ENCODE results near the gene SINHCAF.
"Not testable (repeated sequence)": the region's sequence is repeated elsewhere in the genome, so short reads cannot be mapped to it uniquely, and the experiment has no call there.

The SINHCAF gene, protein sequence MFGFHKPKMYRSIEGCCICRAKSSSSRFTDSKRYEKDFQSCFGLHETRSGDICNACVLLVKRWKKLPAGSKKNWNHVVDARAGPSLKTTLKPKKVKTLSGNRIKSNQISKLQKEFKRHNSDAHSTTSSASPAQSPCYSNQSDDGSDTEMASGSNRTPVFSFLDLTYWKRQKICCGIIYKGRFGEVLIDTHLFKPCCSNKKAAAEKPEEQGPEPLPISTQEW

DNA sequence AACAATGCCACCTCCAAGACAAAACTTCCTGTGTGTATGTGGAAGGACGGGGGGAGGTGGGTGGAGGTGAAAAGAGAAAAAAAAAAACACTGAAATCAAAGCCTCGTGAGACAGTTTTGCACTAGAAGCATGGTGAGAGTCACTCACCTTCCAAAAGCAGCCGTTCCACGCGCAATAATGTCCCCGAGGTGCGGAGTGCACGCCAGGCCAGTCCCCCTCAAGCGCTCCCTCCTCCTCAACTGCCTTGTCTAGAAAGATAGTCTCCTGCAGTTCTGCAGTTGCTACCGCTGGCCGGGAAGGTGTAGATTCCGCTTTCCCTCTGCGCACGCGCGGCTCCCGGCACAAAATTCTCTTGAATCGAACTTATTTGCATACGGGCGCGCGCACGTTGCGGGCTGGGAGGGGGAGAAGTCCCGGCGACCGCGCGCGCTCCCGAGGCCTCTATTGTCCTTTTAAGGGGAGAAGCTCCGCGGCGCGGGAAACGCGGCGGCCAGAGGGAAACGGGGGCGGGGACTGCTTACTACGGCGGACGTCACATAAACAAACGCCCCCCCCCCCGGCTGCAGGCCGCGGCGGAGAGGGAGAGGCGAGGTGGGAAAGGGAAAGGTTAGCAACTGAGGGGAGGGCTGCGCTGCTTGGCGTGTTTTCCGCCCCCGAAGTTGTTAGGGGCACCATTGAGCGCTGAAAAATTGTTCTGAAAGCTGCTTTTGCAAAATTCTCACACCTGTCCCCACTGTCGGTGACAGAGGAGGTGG is at the start of gene SINHCAF:
Gene SINHCAF, minus strand, starts transcription at position 274 of the 755 bp plus-strand sequence. CDS start 27,946 bp downstream, outside the sequence.
- peak; percentile 100 for DNase-seq (ENCODE audit: low read depth)

DNA sequence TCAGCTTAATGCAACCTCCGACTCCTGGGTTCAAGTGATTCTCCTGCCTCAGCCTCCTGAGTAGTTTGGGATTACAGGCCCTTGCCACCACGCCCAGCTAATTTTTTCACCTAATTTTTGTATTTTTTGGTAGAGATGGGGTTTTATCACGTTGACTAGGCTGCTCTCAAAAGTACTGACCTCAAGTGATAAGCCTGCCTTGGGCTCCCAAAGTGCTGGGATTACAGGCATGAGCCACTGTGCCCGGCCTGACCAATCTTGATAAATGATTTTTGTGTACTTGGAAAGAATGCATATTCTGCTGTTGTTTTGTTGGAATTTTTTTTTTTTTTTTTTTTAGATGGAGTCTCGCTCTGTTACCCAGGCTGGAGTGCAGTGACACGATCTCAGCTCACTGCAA is 49.5 kb upstream of the SINHCAF start:
- not testable (repeated sequence) for DNase-seq (ENCODE audit: low read depth)

DNA sequence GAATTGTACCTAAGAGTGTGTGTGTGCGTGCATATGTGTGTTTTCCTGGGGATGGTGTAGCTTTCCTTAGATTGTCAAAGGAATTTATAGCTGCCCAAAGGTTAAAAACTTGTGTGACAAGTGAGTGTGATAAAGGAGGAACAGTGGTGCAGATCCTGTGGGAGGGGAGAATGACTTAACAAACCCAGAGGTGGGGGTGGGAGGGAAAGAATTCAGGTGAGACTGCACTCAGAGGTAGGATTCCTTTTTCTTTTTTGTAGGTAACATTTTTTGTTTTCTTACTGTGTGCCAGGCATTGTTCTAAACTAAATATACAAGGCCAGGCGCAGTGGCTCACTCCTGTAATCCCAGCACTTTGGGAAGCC is 45.3 kb upstream of the SINHCAF start:
- no peak for DNase-seq (ENCODE audit: low read depth)

DNA sequence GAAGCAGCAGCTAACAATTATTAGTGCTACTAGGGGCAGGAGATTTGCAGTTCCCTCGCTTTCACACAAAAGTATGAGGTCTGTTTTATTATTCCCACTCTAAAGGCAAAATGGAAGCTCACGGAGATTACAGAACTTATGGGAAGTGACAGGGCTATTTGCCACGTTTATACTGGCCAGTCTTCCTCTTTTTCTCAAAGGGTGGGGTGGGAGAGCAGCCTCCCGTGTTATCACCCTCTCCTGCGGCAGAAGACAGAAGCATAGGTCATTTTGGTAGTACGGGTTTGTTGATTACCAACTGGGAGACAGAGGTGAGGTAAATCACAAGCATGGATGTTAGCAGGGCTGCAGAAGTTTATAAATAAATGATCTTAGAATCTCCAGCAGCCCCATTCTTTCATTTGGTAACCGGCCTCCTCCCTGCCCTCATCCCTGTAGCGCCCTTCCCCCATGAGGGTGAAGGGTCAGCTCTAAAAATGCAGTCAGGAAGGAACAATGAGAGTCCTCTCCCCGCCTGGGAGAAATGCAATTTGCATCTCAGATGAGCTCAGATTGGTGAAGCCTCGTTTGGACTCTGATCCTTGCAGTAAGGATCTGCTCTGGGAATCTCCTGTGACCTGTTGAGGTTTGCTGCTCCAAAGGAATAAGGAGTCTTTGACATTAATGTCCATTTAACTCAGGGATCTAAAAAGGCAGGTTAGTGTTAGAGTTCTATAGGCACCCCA is 44.7 kb upstream of the SINHCAF start:
- no peak for DNase-seq (ENCODE audit: low read depth)

DNA sequence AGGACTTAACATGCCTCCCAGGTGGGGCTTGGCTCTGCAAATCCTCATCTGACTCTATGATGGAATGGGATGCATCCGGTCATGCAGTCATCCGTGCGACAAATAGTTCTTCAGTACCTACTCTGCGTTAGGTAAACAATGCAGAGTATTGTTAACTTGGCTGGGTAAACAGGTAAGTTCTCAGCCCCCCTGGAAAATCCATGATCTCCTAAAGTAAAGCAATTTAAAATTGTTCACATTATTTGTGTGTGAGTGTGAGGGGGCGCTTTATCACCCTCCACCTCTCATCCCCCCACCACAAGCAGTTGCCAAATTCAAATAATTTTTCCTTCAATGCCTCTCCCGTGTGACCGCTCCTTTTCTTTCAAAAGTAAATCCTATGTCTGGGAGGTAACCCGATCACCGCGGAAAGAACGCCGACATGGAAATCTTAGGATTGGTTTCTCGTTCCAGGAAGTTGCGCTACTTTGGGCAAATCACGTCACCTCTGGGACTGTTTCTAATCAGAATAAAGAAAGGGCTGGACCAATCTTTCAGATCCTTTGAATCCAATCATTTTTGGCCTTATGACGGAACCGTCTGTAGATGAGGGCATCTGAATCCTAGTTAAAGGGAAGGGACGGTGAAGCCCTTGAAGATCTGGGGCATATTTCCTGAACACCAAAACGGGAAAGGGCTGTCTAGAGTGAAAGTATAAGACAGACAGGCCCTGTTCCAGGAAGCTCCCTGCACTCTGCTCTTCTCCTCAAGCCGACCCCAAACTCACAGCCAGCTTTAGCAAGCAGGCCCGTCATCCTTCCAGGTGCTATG is 44.0 kb upstream of the SINHCAF start:
- DNase-seq (ENCODE audit: low read depth), result no peak

DNA sequence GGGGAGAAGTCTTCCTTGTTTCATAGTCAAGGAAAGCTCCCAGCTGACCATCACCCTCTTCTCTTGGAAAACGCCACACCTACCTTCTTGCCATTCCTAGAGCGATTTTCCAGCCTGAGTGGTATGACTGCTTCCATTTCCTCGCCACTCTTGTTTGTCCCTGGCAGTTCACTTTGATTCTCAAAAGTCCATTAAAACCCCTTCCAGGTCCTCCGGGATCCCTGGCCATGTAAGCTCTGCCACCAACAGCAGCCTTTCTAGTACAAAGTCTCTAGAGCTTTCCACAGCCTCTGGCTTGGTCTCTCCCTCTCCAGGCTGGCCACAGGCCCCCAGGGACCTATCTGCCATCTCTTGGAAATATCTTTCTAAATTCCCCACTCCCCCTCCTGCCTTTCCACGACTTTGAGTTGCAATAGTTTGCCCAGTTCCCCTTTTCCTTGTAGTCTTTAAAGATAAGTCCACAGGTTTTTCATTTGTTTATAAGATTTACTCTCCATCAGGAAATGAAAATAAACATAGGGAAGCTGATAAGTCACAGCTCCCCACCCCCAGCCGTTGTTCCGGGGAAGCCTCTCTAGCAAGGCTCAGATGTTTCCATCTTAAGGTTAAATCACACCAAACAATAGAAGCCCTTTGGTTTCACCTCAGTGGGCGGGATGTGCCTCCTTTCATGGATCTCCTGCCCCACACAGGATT is 42.9 kb upstream of the SINHCAF start:
- no peak for DNase-seq (ENCODE audit: low read depth)

DNA sequence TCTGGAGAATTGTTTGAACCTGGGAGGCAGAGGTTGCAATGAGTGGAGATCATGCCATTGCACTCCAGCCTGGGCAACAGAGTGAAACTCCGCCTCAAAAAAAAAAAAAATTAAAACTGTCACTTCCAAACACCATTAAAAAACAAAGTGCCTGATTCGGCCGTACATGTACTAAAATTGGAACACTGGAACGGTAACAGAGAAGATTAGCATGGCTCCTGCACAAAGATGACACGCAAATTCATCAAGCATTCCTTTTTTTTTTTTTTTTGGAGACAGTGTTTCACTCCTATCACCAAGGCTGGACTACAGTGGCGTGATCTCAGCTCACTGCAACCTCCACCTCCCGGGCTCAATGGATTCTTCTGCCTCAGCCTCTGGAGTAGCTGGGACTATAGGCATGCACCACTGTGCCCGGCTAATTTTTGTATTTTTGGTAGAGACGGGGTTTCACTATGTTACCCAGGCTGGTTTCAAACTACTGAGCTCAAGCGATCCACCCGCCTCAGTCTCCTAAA is 40.2 kb upstream of the SINHCAF start:
- no peak for DNase-seq (ENCODE audit: low read depth)

DNA sequence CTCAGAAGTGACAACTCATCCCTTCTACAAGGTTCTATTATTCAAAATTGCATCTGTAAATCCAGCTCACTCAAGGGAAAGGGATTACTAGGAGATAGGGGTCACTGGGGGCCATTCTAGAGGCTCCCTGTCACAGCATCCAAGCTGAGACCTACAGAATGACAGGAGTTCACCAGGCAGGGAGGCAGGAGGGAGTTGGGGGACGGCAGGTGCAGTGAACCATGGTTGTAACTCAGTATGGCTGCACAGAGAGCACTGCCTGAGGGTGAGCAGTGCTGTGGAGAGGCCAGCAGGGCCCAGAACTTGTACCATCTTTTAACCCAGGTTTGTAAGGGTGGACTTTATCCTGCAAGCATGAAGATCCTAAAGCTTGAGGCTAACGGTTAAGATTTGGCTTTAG is 37.9 kb upstream of the SINHCAF start:
- no peak for DNase-seq (ENCODE audit: low read depth)

DNA sequence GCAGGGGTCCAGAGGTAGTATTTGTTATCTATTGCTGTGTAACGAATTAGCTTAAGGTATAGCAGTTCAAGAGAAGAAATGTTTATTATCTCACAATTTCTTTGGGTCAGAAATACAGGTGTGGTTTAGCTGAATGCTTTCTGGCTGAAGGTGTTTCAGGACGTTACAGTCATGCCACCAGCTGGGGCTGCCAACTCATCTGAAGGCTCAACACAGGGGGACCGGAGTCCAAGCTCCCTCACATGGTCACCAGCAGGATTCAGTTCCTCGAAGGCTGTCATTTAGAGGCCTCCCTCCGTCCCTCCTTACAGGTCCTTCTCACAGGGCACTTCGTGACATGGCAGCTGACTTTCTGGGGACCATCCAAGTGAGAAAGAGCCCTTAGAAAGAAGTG is 37.5 kb upstream of the SINHCAF start:
- no peak for DNase-seq (ENCODE audit: low read depth)

DNA sequence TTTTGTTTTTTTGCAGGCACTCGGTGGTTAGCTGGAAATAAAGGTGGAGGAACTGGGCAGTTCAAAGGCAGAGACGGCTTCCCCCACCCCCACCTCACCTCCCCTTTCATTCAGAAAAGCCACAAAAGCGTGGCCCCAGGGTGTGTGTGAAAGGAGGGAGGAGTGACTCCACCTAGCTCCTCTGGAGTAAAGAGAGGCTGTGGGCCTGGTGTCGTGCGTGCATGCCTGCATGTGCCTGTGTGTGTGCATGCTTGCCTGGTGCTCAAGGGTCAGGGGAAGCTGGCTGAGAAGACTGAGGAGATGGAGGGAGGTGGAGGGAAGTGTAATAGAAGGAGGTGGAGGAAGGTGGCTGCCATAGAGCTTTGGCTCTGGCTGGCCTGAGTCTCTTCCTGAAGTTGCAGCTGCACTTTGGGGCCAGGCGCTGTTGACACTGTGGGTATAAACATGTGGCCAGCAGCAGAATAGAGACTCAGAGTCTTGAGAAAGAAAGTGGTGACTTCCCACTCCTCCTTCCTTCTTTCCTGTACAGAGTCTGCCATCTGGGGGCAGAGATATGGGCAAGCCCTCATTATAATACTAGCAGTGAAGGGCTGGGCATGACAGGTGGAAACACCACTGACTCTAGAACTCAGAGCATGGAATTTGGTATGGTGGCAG is 36.9 kb upstream of the SINHCAF start:
- no peak for DNase-seq (ENCODE audit: low read depth)

DNA sequence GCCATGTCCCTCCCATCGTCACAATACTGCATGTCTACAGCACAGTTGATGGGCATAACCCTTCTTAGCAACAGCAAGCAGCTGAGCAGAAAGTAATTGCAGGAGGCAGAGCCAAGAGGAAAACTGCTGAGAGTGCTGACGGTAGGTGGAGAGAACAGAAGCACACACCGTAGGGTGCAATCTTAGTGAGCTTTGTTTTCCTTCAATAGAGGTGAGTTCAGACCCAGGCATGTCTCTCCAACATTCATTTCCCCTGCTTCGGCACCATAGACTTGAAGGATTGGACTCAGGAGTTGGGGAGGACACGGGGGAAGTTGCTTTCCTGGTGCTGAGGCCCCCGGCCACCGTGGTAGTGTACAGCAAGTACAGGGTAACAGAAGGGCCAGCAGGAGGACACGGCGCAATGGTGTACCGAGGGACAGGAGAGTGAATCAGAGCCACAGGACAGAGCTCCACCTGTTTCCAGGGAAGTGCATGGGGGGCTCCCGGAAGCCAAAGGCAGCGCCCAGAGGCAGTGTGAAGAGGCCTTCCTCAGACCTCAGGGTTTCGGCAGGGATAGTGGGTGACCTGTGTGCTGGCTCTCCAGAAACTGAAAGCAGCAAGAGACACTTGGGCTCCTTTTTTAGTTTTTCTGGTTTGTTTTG is 36.3 kb upstream of the SINHCAF start:
- DNase-seq (ENCODE audit: low read depth), result no peak

DNA sequence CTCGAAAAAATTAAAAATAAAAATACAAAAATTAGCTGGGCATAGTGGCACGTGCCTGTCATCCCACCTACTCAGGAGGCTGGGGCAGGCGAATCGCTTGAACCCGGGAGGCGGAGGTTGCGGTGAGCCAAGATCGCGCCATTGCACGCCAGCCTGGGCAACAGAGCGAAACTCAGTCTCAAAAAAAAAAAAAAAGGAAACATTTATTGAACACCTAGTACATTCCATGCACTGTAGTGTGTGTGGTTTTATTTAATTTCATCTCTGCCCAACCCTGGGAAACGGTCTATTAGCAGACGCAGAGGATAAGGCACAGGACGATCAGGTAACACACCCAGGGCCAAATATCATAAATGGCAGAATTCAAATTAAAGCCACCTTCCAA is 35.8 kb upstream of the SINHCAF start:
- no peak for DNase-seq (ENCODE audit: low read depth)

DNA sequence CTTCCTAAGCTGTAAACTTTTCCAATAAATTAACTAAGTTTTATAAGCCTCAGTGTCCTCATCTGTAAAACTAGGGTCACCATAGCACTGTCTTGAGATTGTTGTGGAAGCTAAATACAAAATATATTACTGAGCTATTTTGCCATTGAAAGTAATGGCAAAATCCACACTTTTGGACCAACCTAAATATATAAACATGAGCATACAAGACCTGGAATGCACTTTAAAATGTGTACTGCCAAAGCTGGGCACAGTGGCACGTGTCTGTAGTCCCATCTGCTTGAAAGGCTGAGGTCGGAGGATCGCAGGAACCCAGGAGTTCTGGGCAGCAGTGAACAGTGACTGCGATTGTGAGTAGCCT is 29.8 kb upstream of the SINHCAF start:
- no peak for DNase-seq (ENCODE audit: low read depth)

DNA sequence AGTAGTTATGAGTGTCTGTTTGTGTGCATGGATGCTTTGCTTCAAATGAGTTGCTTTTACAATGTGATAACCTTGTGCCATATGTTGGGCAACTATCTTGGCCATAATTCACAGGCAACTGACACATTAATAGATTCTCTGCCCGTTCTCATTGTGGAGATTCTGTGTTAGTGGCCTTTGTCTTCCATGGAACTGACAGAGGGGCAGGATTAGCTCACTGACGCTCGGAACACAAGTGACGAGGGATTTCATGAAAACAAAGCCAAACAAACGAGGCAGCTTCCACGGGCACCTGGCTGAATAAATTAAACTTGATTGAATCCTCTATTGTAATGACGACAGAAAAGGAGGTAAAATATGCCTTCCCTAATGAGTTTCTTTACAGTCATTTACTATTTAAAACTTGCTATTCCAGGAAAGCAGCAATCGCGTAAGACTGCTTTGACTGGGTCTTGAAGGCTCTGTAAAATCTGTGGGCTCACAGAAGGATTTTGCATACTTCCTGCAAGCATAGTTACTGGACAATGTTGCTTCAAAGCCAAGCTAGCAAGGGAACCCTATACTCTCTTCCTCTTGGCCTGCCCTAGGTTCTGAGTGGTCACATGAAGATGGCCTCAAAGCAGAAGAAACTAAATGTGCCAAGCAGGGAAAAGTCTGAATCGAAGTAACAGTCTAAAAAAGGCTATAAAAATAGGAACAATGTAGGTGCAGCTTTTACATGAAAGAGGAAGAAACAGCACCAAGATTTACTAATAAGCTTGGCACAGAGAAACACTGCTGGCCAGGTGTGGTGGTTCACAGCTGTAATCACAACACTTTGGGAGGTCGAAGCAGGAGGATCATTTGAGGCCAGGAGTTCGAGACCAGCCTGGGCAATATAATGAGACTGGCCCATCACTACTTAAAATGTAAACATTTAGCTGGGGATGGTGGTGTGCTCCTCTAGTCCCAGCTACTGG is 28.1 kb upstream of the SINHCAF start:
- no peak for DNase-seq (ENCODE audit: low read depth)

DNA sequence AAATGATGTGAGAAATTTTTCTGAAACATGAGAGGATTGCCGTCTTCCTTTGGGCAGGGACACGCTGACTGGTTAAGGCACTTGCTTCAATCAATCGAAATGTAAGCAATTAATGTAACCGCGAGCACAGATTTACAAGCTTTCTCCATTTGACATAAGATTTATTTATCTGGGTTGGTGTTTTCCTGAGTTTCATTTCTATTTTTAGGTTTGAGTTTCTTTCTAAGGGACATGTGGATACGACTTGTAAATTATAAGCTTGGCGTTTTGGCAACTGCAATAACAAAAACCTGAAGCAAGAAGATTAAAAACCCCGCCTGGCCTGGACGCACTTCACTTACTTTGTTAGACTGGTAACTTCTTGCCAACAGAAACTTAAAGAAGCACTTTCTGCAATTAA is 20.3 kb upstream of the SINHCAF start:
- DNase-seq (ENCODE audit: low read depth), result no peak

DNA sequence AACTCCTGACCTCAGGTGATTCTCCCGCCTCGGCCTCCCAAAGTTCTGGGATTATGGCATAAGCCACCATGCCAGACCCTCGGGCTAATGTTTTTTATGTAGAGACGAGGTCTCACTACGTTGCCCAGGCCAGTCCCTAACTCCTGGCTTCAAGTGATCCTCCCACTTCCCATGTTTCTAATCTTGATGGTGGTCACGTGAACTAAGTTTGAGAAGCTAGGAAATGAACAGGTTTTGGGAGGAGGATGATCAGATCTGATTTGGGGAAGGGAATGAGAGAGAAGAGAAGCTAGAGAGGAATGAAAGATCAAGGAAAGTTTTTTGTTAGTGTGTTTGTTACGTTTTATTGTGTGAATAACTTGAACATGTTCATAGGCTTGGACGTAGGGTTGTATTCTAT is 17.2 kb upstream of the SINHCAF start:
- DNase-seq (ENCODE audit: low read depth), result no peak

DNA sequence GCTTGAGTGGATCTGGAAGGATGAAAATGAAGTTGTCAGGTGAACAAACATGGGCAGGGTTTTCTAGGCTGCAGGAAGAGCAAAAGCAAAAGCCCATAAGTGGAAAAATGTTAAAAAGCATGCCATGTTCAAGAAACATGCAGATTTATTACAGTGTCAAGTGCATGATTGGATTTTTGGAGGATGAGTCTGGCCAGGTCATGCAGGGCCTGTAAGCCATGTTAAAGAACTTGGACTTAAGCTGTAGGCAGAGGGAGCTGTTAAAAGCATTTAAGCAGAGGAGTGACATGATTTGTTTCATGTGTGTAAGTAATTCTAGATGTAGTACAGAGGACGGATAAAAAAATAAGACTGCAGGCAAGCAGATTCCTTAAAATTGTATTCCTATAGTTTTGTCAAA is 16.3 kb upstream of the SINHCAF start:
- DNase-seq (ENCODE audit: low read depth), result no peak

DNA sequence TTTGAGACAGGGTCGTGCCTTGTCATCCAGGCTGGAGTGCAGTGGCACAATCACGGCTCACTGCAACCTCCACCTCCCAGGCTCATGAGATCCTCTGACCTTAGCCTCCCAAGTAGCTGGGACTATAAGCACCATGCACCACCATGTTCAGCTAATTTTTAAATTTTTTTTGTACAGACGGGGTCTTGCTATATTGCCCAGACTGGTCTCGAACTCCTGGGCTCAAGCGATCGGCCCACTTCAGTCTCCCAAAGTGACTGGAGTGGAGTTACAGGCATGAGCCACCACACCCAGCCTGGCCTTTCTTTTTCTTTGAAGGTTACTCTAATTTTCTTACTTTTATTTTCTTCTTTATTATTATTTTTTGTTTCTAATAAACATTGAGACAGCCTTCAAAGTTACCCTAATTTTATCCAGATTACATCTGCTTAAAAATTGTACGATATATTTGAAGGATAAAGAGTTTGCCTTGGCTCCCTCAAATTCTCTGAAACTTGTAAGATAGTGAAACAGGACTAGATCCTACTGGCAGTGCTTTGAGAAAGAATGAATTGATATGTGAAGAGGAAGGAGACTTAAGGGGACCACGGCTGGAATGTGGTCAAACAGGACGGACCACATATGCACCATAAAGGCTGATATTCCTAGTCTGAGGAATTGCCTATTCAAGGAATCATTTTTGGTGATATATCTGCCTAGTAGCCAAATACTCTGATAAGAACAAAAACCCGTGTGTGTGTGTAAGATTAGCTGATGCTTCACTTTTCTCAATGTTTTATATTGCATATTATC is 14.1 kb upstream of the SINHCAF start:
- no peak for DNase-seq (ENCODE audit: low read depth)

DNA sequence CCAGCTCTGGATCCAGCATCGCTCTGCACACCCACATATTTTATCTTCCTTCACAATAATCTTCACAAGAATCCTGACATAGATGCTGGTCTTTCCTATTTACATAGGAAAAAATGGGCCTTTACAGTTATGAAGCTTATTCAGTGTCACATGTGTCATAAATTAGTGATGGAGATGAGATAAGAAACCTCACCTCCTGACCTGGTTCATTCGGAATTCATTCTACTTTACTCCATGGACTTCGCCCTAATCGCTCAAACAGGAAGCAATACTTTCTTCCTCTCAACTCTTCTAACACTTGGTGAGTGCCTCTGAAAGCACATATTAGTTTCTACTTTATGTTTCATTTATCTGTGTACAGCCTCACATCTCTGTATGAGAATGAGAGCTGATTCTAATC is 12.0 kb upstream of the SINHCAF start:
- DNase-seq (ENCODE audit: low read depth), result no peak
